H1 (cell line): Measurements from ENCODE around the gene SDC4. TPM values are rescaled to one million over a fixed set of nuclear protein-coding genes. Genes with fewer than 3 reads are reported as not detected.

Experiments
- ASH2L ChIP-seq: fragments of 200-600, 300-600 bp; sonication (generic); IDR thresholded peaks from one replicate; pipeline ENCODE4 v1.7.1; 2017; ENCODE audit warnings: low read length
- CEBPB ChIP-seq: IDR thresholded peaks from 2 replicates; pipeline ENCODE4 v1.6.1; 2012; ENCODE audit warnings: low read depth, low read length
- JUND ChIP-seq: IDR thresholded peaks from 2 replicates; pipeline ENCODE4 v1.6.1; 2011; ENCODE audit warnings: mild to moderate bottlenecking, improper control_type of control experiment, low read length
- NRF1 ChIP-seq: IDR thresholded peaks from 2 replicates; pipeline ENCODE4 v1.6.1; 2011; ENCODE audit warnings: mild to moderate bottlenecking, low read depth, low read length, improper control_type of control experiment
- POU5F1 ChIP-seq: IDR thresholded peaks from 2 replicates; pipeline ENCODE4 v1.6.1; 2011; ENCODE audit warnings: low read depth, mild to moderate bottlenecking, low read length, moderate library complexity
- RFX5 ChIP-seq: IDR thresholded peaks from 2 replicates; pipeline ENCODE4 v1.6.1; 2011; ENCODE audit warnings: low read depth, low read length, improper control_type of control experiment, borderline replicate concordance
- RNF2 ChIP-seq: fragments of 200-900, 300-1000 bp; sonication (generic); IDR thresholded peaks from 2 replicates; pipeline ENCODE4 v1.7.1; 2016; ENCODE audit warnings: borderline replicate concordance, low read depth, mild to moderate bottlenecking, antibody characterized with exemption, low read length; ENCODE audit not compliant: poor library complexity, severe bottlenecking; ENCODE audit errors: missing control alignments
- SP1 ChIP-seq: IDR thresholded peaks from 2 replicates; pipeline ENCODE4 v1.6.1; 2011; ENCODE audit warnings: low read depth, low read length
- SP2 ChIP-seq: IDR thresholded peaks from 2 replicates; pipeline ENCODE4 v1.6.1; 2012; ENCODE audit warnings: mild to moderate bottlenecking, low read length, inconsistent platforms
- SP4 ChIP-seq: IDR thresholded peaks from 2 replicates; pipeline ENCODE4 v1.6.1; 2012; ENCODE audit warnings: low read length, inconsistent platforms
- TCF12 ChIP-seq: IDR thresholded peaks from 2 replicates; pipeline ENCODE4 v1.6.1; 2011; ENCODE audit warnings: low read depth, mild to moderate bottlenecking, low read length
- polyA plus RNA-seq, 7 experiments: library from polyadenylated mRNA; depleted of rRNA in 3 of 7; stranded (reverse) in 5 of 7; unstranded in 2 of 7; fragments of >200 nt in 5 of 7; fragments of 200-250 nt in 2 of 7; gene quantifications; 1 replicate in 5 of 7; 2 replicates in 1 of 7; 4 replicates in 1 of 7; pipeline versions ENCODE4 v1.2.1 to v1.2.3, GENCODE V29; 2011 to 2013; ENCODE audit warnings: missing spikeins in 2 of 7, mixed read lengths in 2 of 7
- total RNA-seq: library from RNA; stranded (reverse); fragmentation: NEBNext Ultra II Directional; extraction: Animal tissue kit (Norgen Biotek cat#: 25700); gene quantifications from 2 replicates; pipeline ENCODE4 v1.2.1, GENCODE V29; 2021
- TF ChIP-seq, protein P1 (sequence below): IDR thresholded peaks from 2 replicates; pipeline ENCODE4 v1.6.1; 2011; ENCODE audit warnings: low read depth, mild to moderate bottlenecking, low read length; ENCODE audit not compliant: insufficient read depth

Gene SDC4
- total and polyA plus RNA-seq, 2 of the 8 experiments (the other 6 are each of a cell fraction or from before 2014, with no cell fraction given), result 34.6 to 60.2 TPM

DNA sequence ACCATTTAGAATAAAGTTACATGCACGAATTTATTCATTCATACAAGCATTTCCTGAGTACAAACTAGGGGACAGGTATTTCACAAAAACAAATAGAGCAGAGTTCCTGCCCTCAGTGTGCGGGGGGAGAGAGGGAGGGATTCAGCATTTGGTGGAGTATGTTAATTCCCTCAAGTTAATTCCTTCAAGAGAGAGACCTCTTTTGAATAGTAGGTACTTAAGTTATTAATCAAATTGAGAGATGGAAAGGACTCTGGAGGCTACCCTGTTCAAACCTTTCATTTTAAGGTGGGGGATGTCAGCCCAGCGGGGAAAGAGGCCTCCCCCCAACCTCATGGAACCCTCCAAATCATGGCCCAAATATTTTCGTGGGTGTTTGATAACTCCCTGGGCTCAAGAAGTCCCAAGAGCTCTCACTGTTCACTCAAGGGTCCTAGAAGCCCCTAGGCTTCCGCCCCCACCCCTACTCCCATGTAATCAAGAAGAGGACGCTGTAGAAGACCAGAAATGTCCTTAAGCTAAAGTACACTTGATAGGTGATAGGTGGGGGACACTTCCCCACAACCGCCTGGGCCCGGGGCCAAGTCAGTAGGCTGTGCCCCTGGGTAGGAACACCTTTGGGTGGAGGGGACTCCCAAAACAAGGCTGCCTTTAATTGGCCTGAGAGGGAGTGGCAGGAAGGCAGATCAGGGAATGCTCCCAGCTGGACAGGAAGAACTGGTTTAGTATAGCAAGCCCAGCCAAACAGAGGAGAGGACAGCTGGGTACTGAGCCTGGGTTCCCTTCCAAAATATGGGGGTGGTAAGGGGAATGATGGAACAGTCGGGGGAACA is 2.9 kb downstream of the SDC4 start (continued):
- TF ChIP-seq JUND (no peak), CEBPB (no peak), NRF1 (no peak), RFX5 (no peak), RNF2 (no peak), SP4 (no peak), SP2 (no peak), POU5F1 (no peak), TCF12 (no peak), SP1 (no peak), ASH2L (no peak)
- TF ChIP-seq, protein P1, sequence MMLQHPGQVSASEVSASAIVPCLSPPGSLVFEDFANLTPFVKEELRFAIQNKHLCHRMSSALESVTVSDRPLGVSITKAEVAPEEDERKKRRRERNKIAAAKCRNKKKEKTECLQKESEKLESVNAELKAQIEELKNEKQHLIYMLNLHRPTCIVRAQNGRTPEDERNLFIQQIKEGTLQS, result no peak
